ENCODE data around the gene IQGAP2. TPM values are rescaled to one million over a fixed set of nuclear protein-coding genes. Genes with fewer than 3 reads are reported as not detected.

IQGAP2 gene
- total RNA-seq, 1 donor from 2014 or later = 43.5 TPM

GRCh38 chr5:76552546-76552945 is 149.5 kb downstream of the IQGAP2 start:
- peaks cover 14% of the 10 kb centered on the region for H3K36me3 Mint-ChIP-seq (ENCODE audit: low read depth)
- H3K9me3 Mint-ChIP-seq = no peaks in the 10 kb centered on the region
- no peak overlapping the region for H3K4me3 Mint-ChIP-seq
- peaks cover 74% of the 10 kb centered on the region for H3K4me1 Mint-ChIP-seq (ENCODE audit: low read depth)
- H3K27ac Mint-ChIP-seq = no peak overlapping the region
- intact Hi-C loops (cut with micrococcal nuclease) = no loop called here
- no peak for DNase-seq (ENCODE audit: low spot score)
- H3K27me3 Mint-ChIP-seq (ENCODE audit: insufficient read depth) = no peaks in the 10 kb centered on the region

- peaks cover 14% of the 10 kb centered on the region for H3K36me3 Mint-ChIP-seq (ENCODE audit: low read depth)
- peaks cover 67% of the 10 kb centered on the region for H3K4me1 Mint-ChIP-seq (ENCODE audit: low read depth)
- no peaks in the 10 kb centered on the region for H3K9me3 Mint-ChIP-seq
- DNase-seq (ENCODE audit: low spot score) = no peak
- no peaks in the 10 kb centered on the region for H3K27me3 Mint-ChIP-seq (ENCODE audit: insufficient read depth)
- no peak overlapping the region for H3K27ac Mint-ChIP-seq
- intact Hi-C loops (cut with micrococcal nuclease) = no loop called here
- H3K4me3 Mint-ChIP-seq = no peak overlapping the region
These were observed 150.2 kb downstream of the IQGAP2 start for GRCh38 chr5:76553251-76553650.

- H3K4me3 Mint-ChIP-seq = no peak overlapping the region
- H3K4me1 Mint-ChIP-seq (ENCODE audit: low read depth) = peaks cover 48% of the 10 kb centered on the region
- intact Hi-C loops (cut with micrococcal nuclease) = no loop called here
- peaks cover 12% of the 10 kb centered on the region for H3K36me3 Mint-ChIP-seq (ENCODE audit: low read depth)
- no peaks in the 10 kb centered on the region for H3K9me3 Mint-ChIP-seq
- H3K27me3 Mint-ChIP-seq (ENCODE audit: insufficient read depth) = no peaks in the 10 kb centered on the region
- DNase-seq (ENCODE audit: low spot score) = no peak
- H3K27ac Mint-ChIP-seq = peak overlapping the region; percentile 31
These were observed 152.0 kb downstream of the IQGAP2 start for GRCh38 chr5:76555114-76555513.

GRCh38 chr5:76555717-76556116 is 152.6 kb downstream of the IQGAP2 start:
- H3K4me3 Mint-ChIP-seq = no peak overlapping the region
- no peak overlapping the region for H3K27ac Mint-ChIP-seq
- peaks cover 46% of the 10 kb centered on the region for H3K4me1 Mint-ChIP-seq (ENCODE audit: low read depth)
- intact Hi-C loops (cut with micrococcal nuclease) = no loop called here
- H3K9me3 Mint-ChIP-seq = no peaks in the 10 kb centered on the region
- H3K36me3 Mint-ChIP-seq (ENCODE audit: low read depth) = peaks cover 12% of the 10 kb centered on the region
- no peaks in the 10 kb centered on the region for H3K27me3 Mint-ChIP-seq (ENCODE audit: insufficient read depth)
- no peak for DNase-seq (ENCODE audit: low spot score)

- H3K4me1 Mint-ChIP-seq (ENCODE audit: low read depth) = peaks cover 49% of the 10 kb centered on the region
- H3K9me3 Mint-ChIP-seq = no peaks in the 10 kb centered on the region
- no peak for DNase-seq (ENCODE audit: low spot score)
- H3K36me3 Mint-ChIP-seq (ENCODE audit: low read depth) = peaks cover 12% of the 10 kb centered on the region
- intact Hi-C loops (cut with micrococcal nuclease) = no loop called here
- no peaks in the 10 kb centered on the region for H3K27me3 Mint-ChIP-seq (ENCODE audit: insufficient read depth)
- H3K4me3 Mint-ChIP-seq = no peak overlapping the region
- peak overlapping the region; percentile 29 for H3K27ac Mint-ChIP-seq
These were observed 153.6 kb downstream of the IQGAP2 start for GRCh38 chr5:76556511-76557221.

- DNase-seq (ENCODE audit: low spot score) = no peak
- Mint-ChIP-seq H3K4me3 (no peak overlapping the region), H3K9me3 (no peaks in the 10 kb centered on the region), H3K27ac (no peak overlapping the region), H3K4me1 (ENCODE audit: low read depth) (peaks cover 30% of the 10 kb centered on the region), H3K36me3 (ENCODE audit: low read depth) (peaks cover 26% of the 10 kb centered on the region), H3K27me3 (ENCODE audit: insufficient read depth) (no peaks in the 10 kb centered on the region)
- intact Hi-C loops (cut with micrococcal nuclease) = no loop called here
These were observed 158.1 kb downstream of the IQGAP2 start for GRCh38 chr5:76560952-76561891.

GRCh38 chr5:76561959-76562358 is 158.9 kb downstream of the IQGAP2 start:
- no peaks in the 10 kb centered on the region for H3K27me3 Mint-ChIP-seq (ENCODE audit: insufficient read depth)
- no peak overlapping the region for H3K4me3 Mint-ChIP-seq
- intact Hi-C loops (cut with micrococcal nuclease) = no loop called here
- peaks cover 31% of the 10 kb centered on the region for H3K36me3 Mint-ChIP-seq (ENCODE audit: low read depth)
- DNase-seq (ENCODE audit: low spot score) = no peak
- no peak overlapping the region for H3K27ac Mint-ChIP-seq
- H3K9me3 Mint-ChIP-seq = no peaks in the 10 kb centered on the region
- peaks cover 23% of the 10 kb centered on the region for H3K4me1 Mint-ChIP-seq (ENCODE audit: low read depth)

- intact Hi-C loops (cut with micrococcal nuclease) = no loop called here
- no peak overlapping the region for H3K4me3 Mint-ChIP-seq
- no peaks in the 10 kb centered on the region for H3K9me3 Mint-ChIP-seq
- H3K36me3 Mint-ChIP-seq (ENCODE audit: low read depth) = peaks cover 30% of the 10 kb centered on the region
- peaks cover 20% of the 10 kb centered on the region for H3K4me1 Mint-ChIP-seq (ENCODE audit: low read depth)
- DNase-seq (ENCODE audit: low spot score) = no peak
- no peaks in the 10 kb centered on the region for H3K27me3 Mint-ChIP-seq (ENCODE audit: insufficient read depth)
- H3K27ac Mint-ChIP-seq = no peak overlapping the region
These were observed 161.9 kb downstream of the IQGAP2 start for GRCh38 chr5:76565009-76565408.

- no peaks in the 10 kb centered on the region for H3K4me1 Mint-ChIP-seq (ENCODE audit: low read depth)
- no peaks in the 10 kb centered on the region for H3K27me3 Mint-ChIP-seq (ENCODE audit: insufficient read depth)
- no peaks in the 10 kb centered on the region for H3K9me3 Mint-ChIP-seq
- H3K36me3 Mint-ChIP-seq (ENCODE audit: low read depth) = peaks cover 23% of the 10 kb centered on the region
- intact Hi-C loops (cut with micrococcal nuclease) = no loop called here
- no peak overlapping the region for H3K27ac Mint-ChIP-seq
- no peak overlapping the region for H3K4me3 Mint-ChIP-seq
- no peak for DNase-seq (ENCODE audit: low spot score)
These were observed 167.1 kb downstream of the IQGAP2 start for GRCh38 chr5:76570153-76570552.

- intact Hi-C loops (cut with micrococcal nuclease) = no loop called here
- Mint-ChIP-seq H3K4me1 (ENCODE audit: low read depth) (no peaks in the 10 kb centered on the region), H3K4me3 (no peak overlapping the region), H3K27me3 (ENCODE audit: insufficient read depth) (no peaks in the 10 kb centered on the region), H3K9me3 (no peaks in the 10 kb centered on the region), H3K27ac (no peak overlapping the region), H3K36me3 (ENCODE audit: low read depth) (peaks cover 14% of the 10 kb centered on the region)
- DNase-seq (ENCODE audit: low spot score) = no peak
These were observed 168.5 kb downstream of the IQGAP2 start for GRCh38 chr5:76571559-76571958.

GRCh38 chr5:76576450-76576849 is 173.4 kb downstream of the IQGAP2 start:
- DNase-seq (ENCODE audit: low spot score) = no peak

GRCh38 chr5:76576996-76577395 is 173.9 kb downstream of the IQGAP2 start:
- no peak for DNase-seq (ENCODE audit: low spot score)
- Mint-ChIP-seq H3K27ac (no peak overlapping the region), H3K27me3 (ENCODE audit: insufficient read depth) (no peaks in the 10 kb centered on the region), H3K9me3 (no peaks in the 10 kb centered on the region), H3K4me3 (no peak overlapping the region), H3K4me1 (ENCODE audit: low read depth) (peaks cover 20% of the 10 kb centered on the region), H3K36me3 (ENCODE audit: low read depth) (peaks cover 9% of the 10 kb centered on the region)
- intact Hi-C loops (cut with micrococcal nuclease) = no loop called here

More at GRCh38 chr5:76576450-76576849, 173.4 kb downstream of the IQGAP2 start:
- peaks cover 14% of the 10 kb centered on the region for H3K4me1 Mint-ChIP-seq (ENCODE audit: low read depth)
- H3K27ac Mint-ChIP-seq = no peak overlapping the region
- intact Hi-C loops (cut with micrococcal nuclease) = no loop called here
- no peak overlapping the region for H3K4me3 Mint-ChIP-seq
- no peaks in the 10 kb centered on the region for H3K27me3 Mint-ChIP-seq (ENCODE audit: insufficient read depth)
- peaks cover 13% of the 10 kb centered on the region for H3K36me3 Mint-ChIP-seq (ENCODE audit: low read depth)
- no peaks in the 10 kb centered on the region for H3K9me3 Mint-ChIP-seq

Measured in activated T-helper 1 cell treated with anti-CD3 and anti-CD28 coated beads, Interleukin-12 subunit alpha, Interleukin-12 subunit beta, Interleukin-2, Interleukin-4 antibody, amounts not matched to agents 30 ng/mL and 10 ng/mL and 1 ng/mL, durations not matched to agents 14 hours and 24 hours and 36 hours (primary cell).